NT2/D1 (cell line): ENCODE results near the gene PNPLA4.

Experiments
- DNase-seq: peaks from one replicate; pipeline ENCODE4 v3.0.0-alpha.2; 2011; ENCODE audit warnings: low read depth, low spot score
- H3K27me3 ChIP-seq: 2 replicates; pipeline ENCODE4 v1.6.0; 2011; ENCODE audit warnings: mild to moderate bottlenecking; ENCODE audit not compliant: insufficient read length, insufficient read depth
- H3K36me3 ChIP-seq: 2 replicates; pipeline ENCODE4 v1.6.1; 2011; ENCODE audit warnings: mild to moderate bottlenecking, low read length, mixed read lengths; ENCODE audit not compliant: insufficient read depth, insufficient read length
- H3K4me1 ChIP-seq: 2 replicates; pipeline ENCODE4 v1.5.1; 2011; ENCODE audit not compliant: insufficient read depth, insufficient read length
- H3K4me3 ChIP-seq: 2 replicates; pipeline ENCODE4 v1.5.1; 2011; ENCODE audit warnings: low read depth; ENCODE audit not compliant: insufficient read length
- H3K9ac ChIP-seq: 2 replicates; pipeline ENCODE4 v1.6.0; 2011; ENCODE audit warnings: low read depth; ENCODE audit not compliant: insufficient read length
- H3K9me3 ChIP-seq: 2 replicates; pipeline ENCODE4 v1.5.1; 2011; ENCODE audit warnings: mild to moderate bottlenecking, low read length; ENCODE audit not compliant: insufficient read depth
- SUZ12 ChIP-seq: IDR thresholded peaks from 2 replicates; pipeline ENCODE4 v1.6.1; 2011; ENCODE audit not compliant: insufficient read length, insufficient read depth; ENCODE audit errors: extremely low read depth
- YY1 ChIP-seq: IDR thresholded peaks from 2 replicates; pipeline ENCODE4 v1.6.1; 2011; ENCODE audit not compliant: insufficient read length, insufficient read depth
- ZNF274 ChIP-seq: IDR thresholded peaks from 2 replicates; pipeline ENCODE4 v1.6.1; 2011; ENCODE audit warnings: mild to moderate bottlenecking, low read depth, low read length

The PNPLA4 gene

DNA sequence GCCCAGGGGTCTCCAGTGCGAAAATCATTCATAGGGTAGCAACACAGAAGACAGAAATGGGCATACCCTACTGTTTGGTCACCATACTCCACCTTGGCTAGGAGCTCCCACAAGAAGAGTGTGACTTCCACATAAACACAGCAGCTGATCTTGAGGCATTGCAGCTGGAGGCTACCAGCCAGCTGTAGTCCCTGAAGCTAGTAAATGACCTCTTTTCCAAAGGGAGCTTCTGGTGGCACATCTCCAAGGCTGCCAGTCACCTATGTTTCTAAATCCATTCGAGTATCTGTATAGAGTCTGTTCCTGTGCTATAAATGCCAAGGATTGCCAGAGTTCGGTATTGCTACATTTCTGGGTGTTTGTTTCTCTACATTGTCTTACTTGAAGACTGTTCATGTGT is 21.3 kb upstream of the PNPLA4 start:
- Histone ChIP-seq H3K36me3 (no peaks in the 10 kb centered on the region), H3K4me1 (no peaks in the 10 kb centered on the region), H3K9ac (no peak overlapping the region), H3K4me3 (no peak overlapping the region), H3K27me3 (no peaks in the 10 kb centered on the region), H3K9me3 (no peaks in the 10 kb centered on the region)
- DNase-seq, result no peak
- TF ChIP-seq ZNF274 (no peak), YY1 (no peak), SUZ12 (no peak)

DNA sequence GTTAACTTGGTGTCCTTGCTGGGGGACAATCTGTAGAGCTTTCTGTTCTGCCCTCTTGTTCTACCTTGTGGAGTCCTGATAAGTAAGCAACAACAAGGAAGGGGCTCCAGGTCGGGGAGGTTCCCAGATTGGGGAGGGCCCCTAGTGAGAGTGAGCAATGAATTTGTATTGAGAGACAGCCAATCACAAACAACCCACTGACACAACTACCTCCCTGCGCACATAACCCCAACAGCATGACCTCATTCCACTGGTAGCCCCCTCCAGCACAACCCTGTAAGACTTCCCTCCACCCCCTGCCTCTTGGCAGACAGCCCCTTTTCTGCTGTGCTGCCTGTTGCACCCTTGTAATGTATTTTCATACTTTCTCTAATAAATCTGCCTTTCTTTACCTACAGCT is 19.7 kb upstream of the PNPLA4 start:
- H3K27me3 ChIP-seq, result no peaks in the 10 kb centered on the region
- no peak for TF ChIP-seq SUZ12
- TF ChIP-seq ZNF274, result no peak
- no peak for TF ChIP-seq YY1
- no peaks in the 10 kb centered on the region for H3K4me1 ChIP-seq
- no peaks in the 10 kb centered on the region for H3K9me3 ChIP-seq
- H3K9ac ChIP-seq, result no peak overlapping the region
- DNase-seq, result no peak
- no peak overlapping the region for H3K4me3 ChIP-seq
- no peaks in the 10 kb centered on the region for H3K36me3 ChIP-seq

DNA sequence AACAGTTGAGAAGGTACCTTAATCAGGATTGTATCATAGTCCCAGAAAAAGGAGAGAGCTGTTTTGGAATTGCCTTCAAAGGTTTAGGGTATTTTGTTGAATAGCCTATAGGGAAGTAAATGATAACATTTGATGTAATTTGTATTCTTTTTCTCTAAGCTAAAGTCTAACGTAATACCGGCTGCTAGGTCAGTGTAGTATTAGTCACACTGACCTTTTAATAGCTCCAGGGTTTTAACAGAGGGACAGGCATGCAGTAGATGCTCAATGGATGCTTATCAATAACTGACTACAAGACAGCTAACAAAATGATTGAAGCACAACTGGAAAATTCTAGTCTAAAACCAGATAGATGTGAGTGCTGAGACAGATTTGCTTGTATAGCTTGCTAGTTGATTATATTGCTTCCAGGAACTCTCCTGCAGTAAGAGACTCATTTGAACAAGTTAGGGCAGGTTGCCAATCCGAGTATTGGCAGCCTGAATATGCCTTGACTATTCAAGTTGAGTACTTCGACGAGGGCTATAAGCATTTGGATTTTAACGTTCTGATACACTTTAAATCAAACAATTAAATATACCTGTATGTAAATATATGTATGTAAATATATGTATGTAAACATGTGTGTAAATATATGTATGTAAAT is 16.5 kb upstream of the PNPLA4 start:
- H3K4me1 ChIP-seq, result no peaks in the 10 kb centered on the region
- no peaks in the 10 kb centered on the region for H3K27me3 ChIP-seq
- H3K9me3 ChIP-seq, result no peaks in the 10 kb centered on the region
- H3K9ac ChIP-seq, result no peak overlapping the region
- no peak overlapping the region for H3K4me3 ChIP-seq
- no peak for DNase-seq
- H3K36me3 ChIP-seq, result no peaks in the 10 kb centered on the region
- no peak for TF ChIP-seq YY1
- no peak for TF ChIP-seq ZNF274
- no peak for TF ChIP-seq SUZ12

DNA sequence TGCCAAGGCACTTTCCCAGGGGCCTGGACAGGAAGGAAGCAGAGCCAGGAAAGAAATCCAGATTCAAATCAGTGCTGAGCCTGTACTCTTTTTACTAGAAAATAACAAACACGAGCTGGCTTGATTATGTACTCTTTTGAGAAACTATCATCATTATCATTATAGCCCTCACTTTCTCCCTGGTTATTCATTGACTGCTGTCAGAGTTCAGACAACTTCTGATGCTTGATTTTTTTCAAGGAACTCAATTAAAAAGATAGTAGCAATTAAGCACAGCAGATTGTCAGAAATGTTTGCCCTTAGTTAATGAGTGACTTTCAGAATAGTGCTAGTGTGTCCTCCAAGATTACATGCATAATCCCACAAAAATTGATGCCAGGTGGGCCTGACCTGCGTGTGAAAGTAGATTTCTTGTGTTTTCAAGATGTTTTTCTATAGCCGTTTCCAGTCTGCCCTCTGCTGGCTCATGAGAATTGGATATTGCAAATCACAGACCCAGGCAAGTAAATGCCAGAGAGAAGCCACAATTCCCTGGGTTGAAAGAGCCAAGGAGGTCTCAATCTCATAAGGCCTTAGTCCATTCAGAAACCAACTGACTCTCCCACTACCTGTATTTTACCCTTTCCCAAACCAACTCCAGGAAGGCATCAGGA is 14.3 kb upstream of the PNPLA4 start:
- TF ChIP-seq ZNF274, result no peak
- TF ChIP-seq SUZ12, result no peak
- TF ChIP-seq YY1, result no peak
- DNase-seq, result no peak
- Histone ChIP-seq H3K36me3 (no peaks in the 10 kb centered on the region), H3K4me3 (no peak overlapping the region), H3K9me3 (no peaks in the 10 kb centered on the region), H3K27me3 (no peaks in the 10 kb centered on the region), H3K4me1 (no peaks in the 10 kb centered on the region), H3K9ac (no peak overlapping the region)

DNA sequence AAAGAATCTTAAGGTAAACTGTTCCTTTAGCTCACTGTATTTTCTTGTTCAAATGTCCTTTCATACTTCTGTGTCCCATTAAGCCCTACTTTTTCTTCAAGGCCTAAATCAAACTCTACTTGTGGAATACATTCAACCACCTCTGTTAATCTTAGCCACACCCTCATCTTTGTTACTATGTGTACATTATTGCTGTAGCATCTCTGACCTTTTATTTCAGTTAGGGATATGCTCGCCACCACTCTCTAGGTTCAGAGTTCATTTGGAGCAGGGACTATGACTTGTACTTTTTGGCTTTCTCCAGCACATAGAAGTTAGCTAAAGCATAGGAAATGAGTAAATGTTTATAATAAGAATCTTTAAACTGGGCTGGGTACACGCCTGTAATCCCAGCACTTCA is 6.8 kb upstream of the PNPLA4 start:
- DNase-seq, result no peak
- no peaks in the 10 kb centered on the region for H3K27me3 ChIP-seq
- H3K36me3 ChIP-seq, result no peaks in the 10 kb centered on the region
- H3K4me3 ChIP-seq, result no peak overlapping the region
- H3K9ac ChIP-seq, result no peak overlapping the region
- TF ChIP-seq ZNF274, result no peak
- TF ChIP-seq SUZ12, result no peak
- TF ChIP-seq YY1, result no peak
- no peaks in the 10 kb centered on the region for H3K9me3 ChIP-seq
- no peaks in the 10 kb centered on the region for H3K4me1 ChIP-seq

DNA sequence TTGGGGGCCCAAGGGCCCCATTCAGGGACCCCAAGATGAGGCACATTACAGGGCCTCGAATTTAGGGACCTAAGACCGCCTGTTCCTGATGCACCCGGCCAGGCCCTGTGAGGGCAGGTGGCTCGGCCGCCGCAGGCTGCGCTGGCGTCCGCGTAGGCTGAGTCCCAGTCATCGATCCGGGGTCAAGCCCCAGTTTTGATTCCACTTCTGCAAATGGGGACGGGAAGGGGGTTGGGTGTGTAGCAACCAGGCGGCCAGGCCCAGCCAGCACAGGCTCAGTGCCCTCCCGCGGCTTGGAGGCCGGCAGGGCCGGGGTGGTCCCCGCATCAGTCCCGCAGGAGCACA is 327 bp downstream of the PNPLA4 start:
- Histone ChIP-seq H3K4me1 (no peaks in the 10 kb centered on the region), H3K9ac (peak overlapping the region; percentile 94), H3K27me3 (no peaks in the 10 kb centered on the region), H3K9me3 (no peaks in the 10 kb centered on the region), H3K36me3 (peaks cover 8% of the 10 kb centered on the region), H3K4me3 (peak overlapping the region; percentile 64)
- DNase-seq, result no peak
- TF ChIP-seq ZNF274, result no peak
- TF ChIP-seq SUZ12, result no peak
- no peak for TF ChIP-seq YY1

DNA sequence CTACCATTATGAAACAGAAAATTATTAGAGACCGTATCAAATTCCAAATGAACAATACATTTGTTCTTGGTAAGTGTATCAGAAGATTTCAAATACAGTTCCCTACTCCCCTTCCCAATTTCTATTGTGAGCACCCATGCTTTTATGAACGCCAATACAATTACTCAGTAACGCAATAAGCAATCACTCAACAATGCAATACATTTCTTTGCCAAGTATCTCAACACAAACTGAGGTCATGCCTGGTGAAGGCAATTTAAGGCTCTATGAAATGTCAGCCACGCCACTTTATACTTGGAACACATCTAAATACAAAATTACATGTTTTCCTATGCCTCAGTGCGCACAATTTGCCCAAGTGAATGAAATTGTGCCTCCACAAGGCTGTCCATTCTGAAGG is 712 bp downstream of the PNPLA4 start:
- TF ChIP-seq ZNF274, result no peak
- no peak for TF ChIP-seq SUZ12
- no peak for TF ChIP-seq YY1
- Histone ChIP-seq H3K9ac (peak overlapping the region; percentile 94), H3K9me3 (no peaks in the 10 kb centered on the region), H3K36me3 (peaks cover 12% of the 10 kb centered on the region), H3K4me1 (no peaks in the 10 kb centered on the region), H3K4me3 (peak overlapping the region; percentile 64), H3K27me3 (no peaks in the 10 kb centered on the region)
- DNase-seq, result no peak
